Measurements from ENCODE around the gene AP3M1. TPM values are rescaled to one million over a fixed set of nuclear protein-coding genes. Genes with fewer than 3 reads are reported as not detected.

The AP3M1 gene
- total RNA-seq, 1 donor from 2014 or later = 63.4 TPM

- peaks cover 4% of the 10 kb centered on the region for H3K27me3 Mint-ChIP-seq (ENCODE audit: unreplicated experiment)
Observed at GRCh38 chr10:74099836-74100235, 50.8 kb downstream of the AP3M1 start.

GRCh38 chr10:74099420-74099819 lies 51.2 kb downstream of the AP3M1 start:
- TF ChIP-seq CTCF (IDR thresholded peaks at IDR 0.05; ENCODE audit: partially characterized antibody, unreplicated experiment) = no peak
- H3K4me3 Mint-ChIP-seq (ENCODE audit: unreplicated experiment) = no peak overlapping the region
- H3K27me3 Mint-ChIP-seq (ENCODE audit: unreplicated experiment) = peaks cover 4% of the 10 kb centered on the region
- no peaks in the 10 kb centered on the region for H3K36me3 Mint-ChIP-seq (ENCODE audit: unreplicated experiment)
- peaks cover under 1% of the 10 kb centered on the region for H3K9me3 Mint-ChIP-seq (ENCODE audit: unreplicated experiment)
- no peaks in the 10 kb centered on the region for H3K4me1 Mint-ChIP-seq (ENCODE audit: low read depth, unreplicated experiment)
- no peak overlapping the region for H3K27ac Mint-ChIP-seq (ENCODE audit: unreplicated experiment)
- DNase-seq = no peak

More at GRCh38 chr10:74099836-74100235, 50.8 kb downstream of the AP3M1 start:
- no peak for TF ChIP-seq CTCF (IDR thresholded peaks at IDR 0.05; ENCODE audit: partially characterized antibody, unreplicated experiment)
- H3K9me3 Mint-ChIP-seq (ENCODE audit: unreplicated experiment) = peaks cover 2% of the 10 kb centered on the region
- no peak overlapping the region for H3K4me3 Mint-ChIP-seq (ENCODE audit: unreplicated experiment)
- peak overlapping the region; percentile 57 for H3K27ac Mint-ChIP-seq (ENCODE audit: unreplicated experiment)
- H3K4me1 Mint-ChIP-seq (ENCODE audit: low read depth, unreplicated experiment) = no peaks in the 10 kb centered on the region
- DNase-seq = no peak
- H3K36me3 Mint-ChIP-seq (ENCODE audit: unreplicated experiment) = no peaks in the 10 kb centered on the region

GRCh38 chr10:74097776-74098175 lies 52.9 kb downstream of the AP3M1 start:
- Mint-ChIP-seq H3K4me1 (ENCODE audit: low read depth, unreplicated experiment) (no peaks in the 10 kb centered on the region), H3K4me3 (ENCODE audit: unreplicated experiment) (no peak overlapping the region), H3K9me3 (ENCODE audit: unreplicated experiment) (no peaks in the 10 kb centered on the region), H3K27me3 (ENCODE audit: unreplicated experiment) (peaks cover 4% of the 10 kb centered on the region), H3K36me3 (ENCODE audit: unreplicated experiment) (no peaks in the 10 kb centered on the region), H3K27ac (ENCODE audit: unreplicated experiment) (no peak overlapping the region)
- TF ChIP-seq CTCF (IDR thresholded peaks at IDR 0.05; ENCODE audit: partially characterized antibody, unreplicated experiment) = no peak
- no peak for DNase-seq

GRCh38 chr10:74096777-74097176 lies 53.9 kb downstream of the AP3M1 start:
- Mint-ChIP-seq H3K27ac (ENCODE audit: unreplicated experiment) (no peak overlapping the region), H3K36me3 (ENCODE audit: unreplicated experiment) (no peaks in the 10 kb centered on the region), H3K4me1 (ENCODE audit: low read depth, unreplicated experiment) (no peaks in the 10 kb centered on the region), H3K9me3 (ENCODE audit: unreplicated experiment) (no peaks in the 10 kb centered on the region), H3K27me3 (ENCODE audit: unreplicated experiment) (peaks cover 4% of the 10 kb centered on the region), H3K4me3 (ENCODE audit: unreplicated experiment) (no peak overlapping the region)
- no peak for TF ChIP-seq CTCF (IDR thresholded peaks at IDR 0.05; ENCODE audit: partially characterized antibody, unreplicated experiment)
- DNase-seq = no peak

- Mint-ChIP-seq H3K27me3 (ENCODE audit: unreplicated experiment) (peaks cover 2% of the 10 kb centered on the region), H3K36me3 (ENCODE audit: unreplicated experiment) (no peaks in the 10 kb centered on the region), H3K4me3 (ENCODE audit: unreplicated experiment) (no peak overlapping the region), H3K27ac (ENCODE audit: unreplicated experiment) (no peak overlapping the region), H3K9me3 (ENCODE audit: unreplicated experiment) (no peaks in the 10 kb centered on the region), H3K4me1 (ENCODE audit: low read depth, unreplicated experiment) (no peaks in the 10 kb centered on the region)
- no peak for DNase-seq
- no peak for TF ChIP-seq CTCF (IDR thresholded peaks at IDR 0.05; ENCODE audit: partially characterized antibody, unreplicated experiment)
Observed at GRCh38 chr10:74094231-74094630, 56.4 kb downstream of the AP3M1 start.
